CD4-positive, CD25-positive, alpha-beta regulatory T cell (primary cell): Measurements from ENCODE around the gene RHEX. TPM values are rescaled to one million over a fixed set of nuclear protein-coding genes. Genes with fewer than 3 reads are reported as not detected.
"Not testable (repeated sequence)": the region's sequence is repeated elsewhere in the genome, so short reads cannot be mapped to it uniquely, and the experiment has no call there.

Experiments
- ATAC-seq, 2 donors: fragments of 150-1000 bp; cut with Tn5 transposase; one replicate each; pipeline ENCODE4 v1.10.0; 2021; ENCODE audit warnings: low read depth in 2 of 2, moderate number of reproducible peaks in 2 of 2, moderate library complexity in 1 of 2
- DNase-seq, 3 donors: peaks; one replicate each; pipeline versions ENCODE4 v3.0.0 to v3.0.0-alpha.2; 2012 to 2022; ENCODE audit warnings: mixed read lengths in 1 of 3
- H3K27ac ChIP-seq: one replicate; pipeline ENCODE4 v1.7.0; 2013; ENCODE audit warnings: mild to moderate bottlenecking, low read length; ENCODE audit not compliant: insufficient read depth, poor library complexity, severe bottlenecking
- H3K27me3 ChIP-seq: one replicate; pipeline ENCODE4 v1.7.0; 2013; ENCODE audit warnings: low read length; ENCODE audit not compliant: control insufficient read depth, insufficient read depth
- H3K36me3 ChIP-seq: one replicate; pipeline ENCODE4 v1.7.0; 2013; ENCODE audit warnings: mild to moderate bottlenecking, low read length, moderate library complexity; ENCODE audit not compliant: control insufficient read depth, insufficient read depth
- H3K4me1 ChIP-seq: 2 replicates; pipeline ENCODE4 v1.7.0; 2013; ENCODE audit warnings: mild to moderate bottlenecking, low read length; ENCODE audit not compliant: insufficient read depth, control insufficient read depth, poor library complexity, severe bottlenecking
- H3K4me3 ChIP-seq: one replicate; pipeline ENCODE4 v1.7.0; 2013; ENCODE audit warnings: low read depth, mild to moderate bottlenecking, low read length, moderate library complexity
- H3K9me3 ChIP-seq, 2 experiments: 1 replicate in 1 of 2; 2 replicates in 1 of 2; pipeline ENCODE4 v1.7.0; 2013; ENCODE audit warnings: low read length in 2 of 2, mild to moderate bottlenecking in 1 of 2, moderate library complexity in 1 of 2; ENCODE audit not compliant: control insufficient read depth in 2 of 2
- H3K27ac Mint-ChIP-seq, 3 donors: one replicate each; pipeline ENCODE4 v1.8.0; 2020 to 2022; ENCODE audit warnings: mild to moderate bottlenecking in 3 of 3, mixed read lengths in 3 of 3, moderate library complexity in 2 of 3
- H3K27me3 Mint-ChIP-seq: one replicate; pipeline ENCODE4 v1.8.0; 2022; ENCODE audit warnings: mild to moderate bottlenecking, mixed read lengths
- H3K36me3 Mint-ChIP-seq: one replicate; pipeline ENCODE4 v1.8.0; 2020; ENCODE audit warnings: mixed read lengths
- H3K4me1 Mint-ChIP-seq, 4 donors: one replicate each; pipeline ENCODE4 v1.8.0; 2020 to 2022; ENCODE audit warnings: mixed read lengths in 4 of 4, mild to moderate bottlenecking in 1 of 4
- H3K4me3 Mint-ChIP-seq, 4 donors: one replicate each; pipeline ENCODE4 v1.8.0; 2020 to 2022; ENCODE audit warnings: mild to moderate bottlenecking in 4 of 4, mixed read lengths in 4 of 4, moderate library complexity in 3 of 4
- H3K9me3 Mint-ChIP-seq, 7 donors: one replicate each; pipeline ENCODE4 v1.8.0; 2020 to 2022; ENCODE audit warnings: mixed read lengths in 7 of 7, mild to moderate bottlenecking in 3 of 7, moderate library complexity in 2 of 7
- polyA plus RNA-seq, 4 donors: library from polyadenylated mRNA; unstranded; fragments of 300-500 nt; fragmentation: Illumina TruSeq; gene quantifications; one replicate each; pipeline ENCODE4 v1.2.3, GENCODE V29; 2021
- total RNA-seq: library from RNA; stranded (reverse); gene quantifications from one replicate; pipeline ENCODE4 v1.2.3, GENCODE V29; 2022

Gene RHEX
- total and polyA plus RNA-seq, 5 donors from 2014 or later: not detected

GRCh38 chr1:206055069-206055625 is 2.2 kb downstream of the RHEX start:
- H3K27me3 ChIP-seq, ATAC-seq, H3K36me3 ChIP-seq, H3K9me3 ChIP-seq, H3K36me3 Mint-ChIP-seq, H3K27me3 Mint-ChIP-seq, H3K27ac Mint-ChIP-seq, H3K9me3 Mint-ChIP-seq, H3K27ac ChIP-seq, DNase-seq, H3K4me3 Mint-ChIP-seq, H3K4me3 ChIP-seq: not testable (repeated sequence)
- peaks cover 15 to 24% (median 20%) of the 10 kb centered on the region in 4 donors for H3K4me1 Mint-ChIP-seq
- peaks cover 18% of the 10 kb centered on the region for H3K4me1 ChIP-seq

GRCh38 chr1:206055639-206056323 is 2.8 kb downstream of the RHEX start:
- H3K4me3 ChIP-seq, H3K9me3 ChIP-seq, H3K9me3 Mint-ChIP-seq, H3K27me3 ChIP-seq, ATAC-seq, H3K4me3 Mint-ChIP-seq, H3K36me3 ChIP-seq, DNase-seq, H3K27me3 Mint-ChIP-seq, H3K27ac ChIP-seq, H3K36me3 Mint-ChIP-seq: not testable (repeated sequence)
- Mint-ChIP-seq H3K4me1 (peaks cover 13 to 17% (median 13%) of the 10 kb centered on the region in 4 donors), H3K27ac (peak overlapping the region in 1 of 3 donors; percentile 21)
- peaks cover 12% of the 10 kb centered on the region for H3K4me1 ChIP-seq

DNA sequence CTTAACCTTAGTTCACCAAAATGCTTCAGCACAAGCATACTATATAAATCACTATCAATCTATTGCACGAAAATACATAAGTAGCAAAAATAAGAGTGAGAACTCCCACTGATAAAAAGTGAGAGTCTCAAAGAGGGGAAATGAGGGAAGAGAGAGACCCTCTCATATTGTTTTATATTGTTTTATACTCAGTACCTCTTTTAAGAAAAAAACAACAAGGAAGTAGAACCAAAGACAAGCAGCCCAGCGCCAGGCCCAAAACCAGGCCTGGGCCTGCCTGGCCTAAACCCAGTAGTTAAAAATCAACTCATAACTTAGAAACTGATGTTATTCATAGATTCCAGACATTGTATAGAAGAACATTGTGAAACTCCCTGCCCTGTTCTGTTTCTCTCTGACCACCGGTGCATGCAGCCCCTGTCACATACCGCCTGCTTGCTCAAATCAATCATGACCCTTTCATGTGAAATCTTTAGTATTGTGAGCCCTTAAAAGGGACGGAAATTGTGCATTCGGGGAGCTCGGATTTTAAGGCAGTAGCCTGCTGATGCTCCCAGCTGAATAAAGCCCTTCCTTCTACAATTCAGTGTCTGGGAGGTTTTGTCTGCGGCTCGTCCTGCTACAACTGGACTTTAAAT is 5.4 kb downstream of the RHEX start:
- H3K27me3 ChIP-seq, H3K36me3 ChIP-seq, H3K4me1 ChIP-seq, H3K4me1 Mint-ChIP-seq, ATAC-seq, H3K9me3 ChIP-seq, H3K27ac Mint-ChIP-seq, H3K4me3 Mint-ChIP-seq, H3K27ac ChIP-seq, DNase-seq, H3K4me3 ChIP-seq, H3K9me3 Mint-ChIP-seq, H3K27me3 Mint-ChIP-seq, H3K36me3 Mint-ChIP-seq: not testable (repeated sequence)

GRCh38 chr1:206058927-206059292 is 5.9 kb downstream of the RHEX start:
- DNase-seq: no peak
- H3K9me3 ChIP-seq: no peaks in the 10 kb centered on the region
- no peaks in the 10 kb centered on the region for H3K36me3 ChIP-seq
- ATAC-seq: no peak
- no peak overlapping the region for H3K4me3 Mint-ChIP-seq
- no peaks in the 10 kb centered on the region for H3K4me1 ChIP-seq
- H3K9me3 Mint-ChIP-seq: peaks cover 0 to 4% (median 0%) of the 10 kb centered on the region in 7 donors
- H3K36me3 Mint-ChIP-seq: no peaks in the 10 kb centered on the region
- H3K27me3 Mint-ChIP-seq: no peaks in the 10 kb centered on the region
- no peak overlapping the region for H3K4me3 ChIP-seq
- H3K27ac Mint-ChIP-seq: no peak overlapping the region
- H3K27me3 ChIP-seq: no peaks in the 10 kb centered on the region
- no peak overlapping the region for H3K27ac ChIP-seq
- no peaks in the 10 kb centered on the region for H3K4me1 Mint-ChIP-seq

GRCh38 chr1:206059355-206059915 is 6.5 kb downstream of the RHEX start:
- Mint-ChIP-seq H3K36me3 (no peaks in the 10 kb centered on the region), H3K4me1 (no peaks in the 10 kb centered on the region)

DNA sequence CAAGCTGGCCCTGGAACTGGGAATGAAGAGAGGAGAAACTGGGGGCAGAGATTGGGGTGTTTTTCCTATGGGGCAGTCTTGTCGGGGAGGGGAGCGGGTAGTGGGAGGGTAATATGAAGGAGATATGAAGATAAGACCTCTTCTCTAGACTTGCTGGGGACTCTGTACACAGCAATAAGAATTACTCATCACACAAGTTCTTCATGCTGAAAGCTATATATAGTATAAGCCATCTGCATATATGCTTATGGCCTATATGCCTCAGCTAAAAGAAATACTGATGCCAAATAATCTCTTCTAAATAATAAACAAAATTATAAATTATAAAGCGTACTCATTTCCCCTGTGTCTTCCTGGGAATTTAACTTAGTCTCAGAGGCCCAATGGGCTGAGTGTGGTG is 7.9 kb downstream of the RHEX start:
- no peak overlapping the region for H3K27ac Mint-ChIP-seq
- H3K36me3 Mint-ChIP-seq: no peaks in the 10 kb centered on the region
- no peaks in the 10 kb centered on the region for H3K27me3 ChIP-seq
- DNase-seq (no peak), ATAC-seq (no peak)
- H3K27me3 Mint-ChIP-seq: no peaks in the 10 kb centered on the region
- H3K4me1 ChIP-seq: no peaks in the 10 kb centered on the region
- peaks cover 0 to 4% (median 0%) of the 10 kb centered on the region in 7 donors for H3K9me3 Mint-ChIP-seq
- H3K36me3 ChIP-seq: no peaks in the 10 kb centered on the region
- H3K4me1 Mint-ChIP-seq: peaks cover 0 to 5% (median 0%) of the 10 kb centered on the region in 4 donors
- no peak overlapping the region for H3K4me3 Mint-ChIP-seq
- H3K27ac ChIP-seq: no peak overlapping the region
- H3K9me3 ChIP-seq: no peaks in the 10 kb centered on the region
- no peak overlapping the region for H3K4me3 ChIP-seq

More at GRCh38 chr1:206059355-206059915, 6.5 kb downstream of the RHEX start:
- H3K27me3 Mint-ChIP-seq: no peaks in the 10 kb centered on the region
- no peaks in the 10 kb centered on the region for H3K36me3 ChIP-seq
- H3K9me3 Mint-ChIP-seq: peaks cover 0 to 4% (median 0%) of the 10 kb centered on the region in 7 donors
- H3K27ac Mint-ChIP-seq: no peak overlapping the region
- H3K9me3 ChIP-seq: no peaks in the 10 kb centered on the region
- no peak overlapping the region for H3K4me3 Mint-ChIP-seq
- H3K4me3 ChIP-seq: no peak overlapping the region
- no peaks in the 10 kb centered on the region for H3K4me1 ChIP-seq
- H3K27ac ChIP-seq: no peak overlapping the region
- H3K27me3 ChIP-seq: no peaks in the 10 kb centered on the region
- no peak for DNase-seq
- ATAC-seq: no peak

GRCh38 chr1:206062464-206062863 is 9.5 kb downstream of the RHEX start:
- ATAC-seq: no peak
- Mint-ChIP-seq H3K27me3 (no peaks in the 10 kb centered on the region), H3K9me3 (peaks cover 0 to 4% (median 0%) of the 10 kb centered on the region in 7 donors), H3K36me3 (no peaks in the 10 kb centered on the region), H3K4me1 (peaks cover 3 to 16% (median 7%) of the 10 kb centered on the region in 4 donors), H3K4me3 (no peak overlapping the region), H3K27ac (no peak overlapping the region)
- Histone ChIP-seq H3K36me3 (no peaks in the 10 kb centered on the region), H3K4me3 (no peak overlapping the region), H3K4me1 (peaks cover 5% of the 10 kb centered on the region), H3K9me3 (no peaks in the 10 kb centered on the region), H3K27me3 (no peaks in the 10 kb centered on the region), H3K27ac (no peak overlapping the region)
- no peak for DNase-seq
